Upper lobe of left lung (tissue), 4 donors: ENCODE results near the gene ATP1A4.

Experiments used
- EP300 ChIP-seq, 4 donors: sonication (generic); formaldehyde crosslinking; IDR thresholded peaks; one replicate each; pipeline ENCODE4 v1.5.1; 2017; ENCODE audit warnings: antibody characterized with exemption in 4 of 4, control low read depth in 2 of 4
- POLR2A ChIP-seq, 4 donors: fragments of 450-650 bp; IDR thresholded peaks; one replicate each; pipeline ENCODE4 v1.5.1; 2016 to 2017; ENCODE audit warnings: antibody characterized with exemption in 4 of 4, mild to moderate bottlenecking in 2 of 4
- POLR2AphosphoS5 ChIP-seq, 2 donors: sonication (generic); formaldehyde crosslinking; IDR thresholded peaks; one replicate each; pipeline ENCODE4 v1.5.1; 2017; ENCODE audit warnings: antibody characterized with exemption in 2 of 2
- TF ChIP-seq, protein P1 (sequence below), 6 experiments: fragments of 450-650 bp in 4 of 6; fragments of 200-600 bp in 2 of 6; sonication (generic) in 2 of 6; IDR thresholded peaks; one replicate each; pipeline ENCODE4 v1.5.1; 2016 to 2019; ENCODE audit warnings: antibody characterized with exemption in 6 of 6

DNA sequence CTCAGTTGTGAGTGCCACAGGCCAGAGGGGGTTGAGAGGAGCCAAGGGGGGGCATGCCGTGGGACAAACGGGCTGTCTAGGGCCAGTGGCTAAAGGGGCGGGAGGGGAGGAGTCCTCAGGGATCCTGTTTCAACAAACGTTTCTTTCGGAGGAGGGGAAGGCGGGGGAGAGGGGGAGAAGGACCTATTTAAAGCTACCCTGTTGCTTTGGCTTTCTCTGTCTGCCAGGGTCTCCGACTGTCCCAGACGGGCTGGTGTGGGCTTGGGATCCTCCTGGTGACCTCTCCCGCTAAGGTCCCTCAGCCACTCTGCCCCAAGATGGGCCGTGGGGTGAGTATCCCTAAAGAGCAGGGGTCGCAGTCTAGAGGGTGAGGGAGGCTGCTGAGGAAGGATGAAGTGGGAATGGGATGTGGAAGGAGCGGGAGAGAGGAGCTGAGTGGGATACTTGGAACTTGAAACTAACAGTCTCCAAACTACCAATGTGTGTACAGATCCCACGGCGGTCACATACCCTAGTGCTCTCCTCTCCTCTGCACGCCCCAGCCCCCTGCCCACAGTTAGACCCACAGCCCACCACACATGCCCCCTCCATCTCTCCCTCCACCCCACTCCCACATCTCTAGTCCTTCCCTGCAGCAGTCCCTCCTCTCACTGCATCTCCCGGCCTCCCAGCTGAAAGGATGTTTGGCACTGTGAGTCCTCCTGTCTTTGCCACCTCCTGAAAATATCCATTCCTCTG is 35.7 kb upstream of the ATP1A4 start, which contains the start of gene ATP1A2:
- TF ChIP-seq, protein P1, sequence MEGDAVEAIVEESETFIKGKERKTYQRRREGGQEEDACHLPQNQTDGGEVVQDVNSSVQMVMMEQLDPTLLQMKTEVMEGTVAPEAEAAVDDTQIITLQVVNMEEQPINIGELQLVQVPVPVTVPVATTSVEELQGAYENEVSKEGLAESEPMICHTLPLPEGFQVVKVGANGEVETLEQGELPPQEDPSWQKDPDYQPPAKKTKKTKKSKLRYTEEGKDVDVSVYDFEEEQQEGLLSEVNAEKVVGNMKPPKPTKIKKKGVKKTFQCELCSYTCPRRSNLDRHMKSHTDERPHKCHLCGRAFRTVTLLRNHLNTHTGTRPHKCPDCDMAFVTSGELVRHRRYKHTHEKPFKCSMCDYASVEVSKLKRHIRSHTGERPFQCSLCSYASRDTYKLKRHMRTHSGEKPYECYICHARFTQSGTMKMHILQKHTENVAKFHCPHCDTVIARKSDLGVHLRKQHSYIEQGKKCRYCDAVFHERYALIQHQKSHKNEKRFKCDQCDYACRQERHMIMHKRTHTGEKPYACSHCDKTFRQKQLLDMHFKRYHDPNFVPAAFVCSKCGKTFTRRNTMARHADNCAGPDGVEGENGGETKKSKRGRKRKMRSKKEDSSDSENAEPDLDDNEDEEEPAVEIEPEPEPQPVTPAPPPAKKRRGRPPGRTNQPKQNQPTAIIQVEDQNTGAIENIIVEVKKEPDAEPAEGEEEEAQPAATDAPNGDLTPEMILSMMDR (IDR thresholded peaks at IDR 0.05): no peak
- TF ChIP-seq POLR2A (IDR thresholded peaks at IDR 0.05) (no peak), POLR2AphosphoS5 (IDR thresholded peaks at IDR 0.05) (no peak), EP300 (IDR thresholded peaks at IDR 0.05) (no peak)
